ENCODE measurements around the gene SLC38A9. TPM values are rescaled to one million over a fixed set of nuclear protein-coding genes. Genes with fewer than 3 reads are reported as not detected.

SLC38A9 gene
- total RNA-seq, 4 donors from 2014 or later = 50.5 to 175 (median 86.7) TPM

DNA sequence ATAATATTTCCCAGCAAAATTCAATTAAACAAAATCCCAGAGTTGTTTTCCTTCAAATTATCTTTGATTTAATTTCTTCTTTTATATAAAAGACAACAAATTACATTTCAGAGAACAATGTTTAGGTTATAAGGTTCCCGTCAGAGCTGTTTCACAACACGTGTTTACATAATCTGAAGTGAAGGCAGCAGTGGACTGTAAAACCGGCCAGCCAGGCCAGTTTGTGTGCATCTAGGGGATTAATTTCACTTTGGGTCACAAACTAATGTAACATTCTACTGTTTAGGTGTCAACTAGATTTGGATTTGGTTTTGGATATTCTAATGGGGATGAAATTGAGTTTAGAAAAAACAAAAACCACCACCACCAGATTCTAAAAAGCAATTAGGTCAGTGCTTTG is 90.9 kb downstream of the SLC38A9 start:
- H3K27me3 ChIP-seq = no peaks in the 10 kb centered on the region
- H3K36me3 ChIP-seq = no peaks in the 10 kb centered on the region
- H3K4me1 ChIP-seq = no peaks in the 10 kb centered on the region
- no peaks in the 10 kb centered on the region for H3K9me3 ChIP-seq
- DNase-seq = no peak
- TF ChIP-seq, protein P1, sequence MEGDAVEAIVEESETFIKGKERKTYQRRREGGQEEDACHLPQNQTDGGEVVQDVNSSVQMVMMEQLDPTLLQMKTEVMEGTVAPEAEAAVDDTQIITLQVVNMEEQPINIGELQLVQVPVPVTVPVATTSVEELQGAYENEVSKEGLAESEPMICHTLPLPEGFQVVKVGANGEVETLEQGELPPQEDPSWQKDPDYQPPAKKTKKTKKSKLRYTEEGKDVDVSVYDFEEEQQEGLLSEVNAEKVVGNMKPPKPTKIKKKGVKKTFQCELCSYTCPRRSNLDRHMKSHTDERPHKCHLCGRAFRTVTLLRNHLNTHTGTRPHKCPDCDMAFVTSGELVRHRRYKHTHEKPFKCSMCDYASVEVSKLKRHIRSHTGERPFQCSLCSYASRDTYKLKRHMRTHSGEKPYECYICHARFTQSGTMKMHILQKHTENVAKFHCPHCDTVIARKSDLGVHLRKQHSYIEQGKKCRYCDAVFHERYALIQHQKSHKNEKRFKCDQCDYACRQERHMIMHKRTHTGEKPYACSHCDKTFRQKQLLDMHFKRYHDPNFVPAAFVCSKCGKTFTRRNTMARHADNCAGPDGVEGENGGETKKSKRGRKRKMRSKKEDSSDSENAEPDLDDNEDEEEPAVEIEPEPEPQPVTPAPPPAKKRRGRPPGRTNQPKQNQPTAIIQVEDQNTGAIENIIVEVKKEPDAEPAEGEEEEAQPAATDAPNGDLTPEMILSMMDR (IDR thresholded peaks at IDR 0.05) = no peak
- TF ChIP-seq POLR2A (IDR thresholded peaks at IDR 0.05) = no peak
- intact Hi-C loops (cut with DNase I; ENCODE audit: low total_unique reads) = no loop called here
- H3K27ac ChIP-seq = no peak overlapping the region
- no peak overlapping the region for H3K4me3 ChIP-seq

DNA sequence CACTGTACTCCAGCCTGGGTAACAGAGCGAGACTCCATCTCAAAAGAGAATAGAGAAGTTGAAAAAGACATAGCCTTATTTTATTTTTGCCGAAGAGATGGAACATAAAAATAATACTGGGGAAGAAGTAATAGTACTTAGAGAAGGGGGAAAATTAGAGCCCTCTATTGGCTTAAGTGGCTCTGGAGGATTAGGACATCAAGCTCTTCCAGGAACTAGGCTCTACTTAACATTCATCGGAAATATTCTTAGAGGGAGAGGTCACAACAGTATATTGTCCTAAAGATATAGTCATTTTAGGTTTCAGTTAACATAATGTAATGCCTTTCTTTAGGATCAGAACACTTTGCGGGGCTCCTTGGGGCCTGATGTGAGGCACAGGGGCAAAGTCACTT is 91.4 kb downstream of the SLC38A9 start:
- no peak for DNase-seq
- Histone ChIP-seq H3K36me3 (no peaks in the 10 kb centered on the region), H3K4me3 (no peak overlapping the region), H3K9me3 (no peaks in the 10 kb centered on the region), H3K27me3 (no peaks in the 10 kb centered on the region), H3K27ac (no peak overlapping the region), H3K4me1 (no peaks in the 10 kb centered on the region)
- intact Hi-C loops (cut with DNase I; ENCODE audit: low total_unique reads) = no loop called here
- TF ChIP-seq, protein P1 (IDR thresholded peaks at IDR 0.05) = no peak
- no peak for TF ChIP-seq POLR2A (IDR thresholded peaks at IDR 0.05)

DNA sequence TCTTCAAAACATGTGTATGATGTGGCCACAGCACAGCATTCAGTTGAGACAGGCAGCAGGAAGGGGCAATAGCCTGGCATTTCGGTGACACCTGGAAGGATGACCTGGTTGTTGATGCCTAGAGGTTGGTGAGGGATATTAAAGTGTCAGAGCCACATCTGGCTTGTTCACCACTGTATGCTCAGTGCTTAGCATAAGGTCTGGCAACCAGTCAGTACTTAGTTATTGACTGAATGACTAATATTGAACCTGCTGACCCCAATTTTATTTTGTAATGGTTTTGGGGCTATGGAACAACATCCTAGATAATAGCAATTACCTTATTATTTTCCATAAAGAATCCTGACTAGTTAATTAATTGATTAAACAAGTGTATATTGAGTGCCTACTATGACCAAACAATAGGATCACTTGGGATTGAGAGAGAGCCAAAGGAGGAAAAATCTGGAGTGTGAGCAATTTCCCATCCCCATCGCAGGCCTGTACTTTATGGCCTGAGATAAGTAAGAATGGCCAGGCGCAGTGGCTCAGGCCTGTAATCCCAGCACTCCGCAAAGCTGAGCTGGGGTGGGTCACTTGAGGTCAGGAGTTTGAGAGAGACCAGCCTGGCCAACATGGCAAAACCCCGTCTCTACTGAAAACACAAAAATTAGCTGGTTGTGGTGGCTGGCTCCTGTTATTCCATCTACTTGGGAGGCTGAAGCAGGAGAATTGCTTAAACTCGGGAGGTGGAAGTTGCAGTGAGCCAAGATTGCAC is 91.9 kb downstream of the SLC38A9 start:
- Histone ChIP-seq H3K9me3 (no peaks in the 10 kb centered on the region), H3K4me1 (no peaks in the 10 kb centered on the region), H3K36me3 (no peaks in the 10 kb centered on the region), H3K4me3 (no peak overlapping the region), H3K27me3 (no peaks in the 10 kb centered on the region), H3K27ac (no peak overlapping the region)
- TF ChIP-seq, protein P1 (IDR thresholded peaks at IDR 0.05) = no peak
- TF ChIP-seq POLR2A (IDR thresholded peaks at IDR 0.05) = no peak
- intact Hi-C loops (cut with DNase I; ENCODE audit: low total_unique reads) = no loop called here
- DNase-seq = no peak

DNA sequence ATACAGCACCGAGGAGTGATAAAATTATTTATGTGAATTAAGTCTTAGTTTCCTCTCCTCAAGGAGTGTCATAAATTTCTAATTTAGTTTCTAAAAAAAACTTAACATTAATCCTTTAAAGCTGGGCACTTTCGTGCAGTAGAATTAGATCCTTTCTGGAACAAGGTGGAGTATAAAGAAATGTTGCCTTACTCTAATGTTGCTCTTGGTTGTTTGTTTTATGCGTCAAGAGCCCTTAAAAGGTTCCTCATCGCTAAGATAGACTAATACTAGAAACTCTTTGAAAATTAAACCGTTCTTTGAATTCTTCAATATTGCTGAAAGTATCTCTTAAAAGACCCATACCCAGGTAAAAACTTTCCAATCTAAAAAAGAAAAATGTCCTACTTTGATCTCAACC is 93.8 kb downstream of the SLC38A9 start:
- H3K27me3 ChIP-seq = no peaks in the 10 kb centered on the region
- H3K4me3 ChIP-seq = no peak overlapping the region
- TF ChIP-seq, protein P1 (IDR thresholded peaks at IDR 0.05) = no peak
- TF ChIP-seq POLR2A (IDR thresholded peaks at IDR 0.05) = no peak
- intact Hi-C loops (cut with DNase I; ENCODE audit: low total_unique reads) = no loop called here
- no peak for DNase-seq
- H3K27ac ChIP-seq = no peak overlapping the region
- no peaks in the 10 kb centered on the region for H3K9me3 ChIP-seq
- H3K36me3 ChIP-seq = no peaks in the 10 kb centered on the region
- H3K4me1 ChIP-seq = no peaks in the 10 kb centered on the region

DNA sequence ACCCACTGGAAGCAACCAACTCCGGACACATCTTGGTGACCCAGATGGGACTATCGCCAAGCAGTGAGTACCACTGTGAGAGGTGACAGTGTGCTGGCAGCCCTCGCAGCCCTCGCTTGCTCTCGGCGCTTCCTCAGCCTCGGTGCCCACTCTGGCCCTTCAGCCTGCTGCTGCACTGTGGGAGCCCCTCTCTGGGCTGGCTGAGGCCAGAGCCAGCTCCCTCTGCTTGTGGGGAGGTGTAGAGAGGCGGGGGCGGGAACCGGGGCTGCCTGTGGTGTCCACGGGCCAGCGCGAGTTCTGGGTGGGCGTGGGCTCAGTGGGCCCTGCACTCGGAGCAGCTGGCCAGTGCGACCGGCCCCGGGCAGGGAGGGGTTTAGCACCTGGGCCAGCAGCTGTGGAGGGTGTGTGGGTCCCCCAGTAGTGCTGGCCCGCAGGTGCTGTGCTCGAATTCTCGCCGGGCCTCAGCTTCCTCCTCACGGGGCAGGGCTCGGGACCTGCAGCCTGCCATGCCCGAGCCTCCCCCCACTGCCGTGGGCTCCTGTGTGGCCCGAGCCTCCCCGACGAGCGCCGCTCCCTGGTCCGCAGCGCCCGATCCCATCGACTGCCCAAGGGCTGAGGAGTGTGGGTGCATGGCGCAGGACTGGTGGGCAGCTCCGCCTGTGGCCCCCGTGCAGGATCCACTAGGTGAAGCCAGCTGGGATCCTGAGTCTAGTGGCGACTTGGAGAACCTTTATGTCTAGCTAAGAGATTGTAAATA is 98.8 kb downstream of the SLC38A9 start:
- H3K27ac ChIP-seq = no peak overlapping the region
- DNase-seq = no peak
- intact Hi-C loops (cut with DNase I; ENCODE audit: low total_unique reads) = no loop called here

More for the DNA sequence above, 98.8 kb downstream of the SLC38A9 start:
- H3K4me1 ChIP-seq = no peaks in the 10 kb centered on the region
- H3K4me3 ChIP-seq = no peak overlapping the region
- no peaks in the 10 kb centered on the region for H3K9me3 ChIP-seq
- H3K27me3 ChIP-seq = no peaks in the 10 kb centered on the region
- H3K36me3 ChIP-seq = no peaks in the 10 kb centered on the region
- TF ChIP-seq, protein P1 (IDR thresholded peaks at IDR 0.05) = no peak
- no peak for TF ChIP-seq POLR2A (IDR thresholded peaks at IDR 0.05)

Measured in uterus (tissue), 4 donors.